Pulmonary artery endothelial cell (primary cell): ENCODE results near the gene PRKN. TPM values are rescaled to one million over a fixed set of nuclear protein-coding genes. Genes with fewer than 3 reads are reported as not detected.

Experiments used
- DNase-seq: peaks from one replicate; pipeline ENCODE4 v3.0.0-alpha.2; 2011; ENCODE audit warnings: low read depth, low spot score
- total RNA-seq: library from RNA; depleted of rRNA; stranded (reverse); fragments of >200 nt; gene quantifications from 2 replicates; pipeline ENCODE4 v1.2.3, GENCODE V29; 2014

PRKN gene
- total RNA-seq, 1 donor from 2014 or later = 0.59 TPM

GRCh38 chr6:161434921-161435747 lies 1292.4 kb downstream of the PRKN start:
- no peak for DNase-seq

GRCh38 chr6:161434350-161434749 lies 1293.2 kb downstream of the PRKN start:
- no peak for DNase-seq

GRCh38 chr6:161432546-161432945 lies 1295.0 kb downstream of the PRKN start:
- DNase-seq = no peak

- DNase-seq = no peak
Observed at GRCh38 chr6:161429921-161430490, 1297.6 kb downstream of the PRKN start.

GRCh38 chr6:161424421-161424820 lies 1303.1 kb downstream of the PRKN start:
- DNase-seq = no peak

- DNase-seq = no peak
Observed at GRCh38 chr6:161422710-161423680, 1304.6 kb downstream of the PRKN start.

GRCh38 chr6:161418463-161418945 lies 1309.1 kb downstream of the PRKN start:
- peak; percentile 11 for DNase-seq

- DNase-seq = no peak
Observed at GRCh38 chr6:161417717-161418462, 1309.7 kb downstream of the PRKN start.

- no peak for DNase-seq
Observed at GRCh38 chr6:161415302-161415855, 1312.2 kb downstream of the PRKN start.

- no peak for DNase-seq
Observed at GRCh38 chr6:161414707-161415106, 1312.9 kb downstream of the PRKN start.

- DNase-seq = no peak
Observed at GRCh38 chr6:161414180-161414579, 1313.4 kb downstream of the PRKN start.

- no peak for DNase-seq
Observed at GRCh38 chr6:161413355-161413771, 1314.2 kb downstream of the PRKN start.

- no peak for DNase-seq
Observed at GRCh38 chr6:161412795-161413194, 1314.8 kb downstream of the PRKN start.

- DNase-seq = no peak
Observed at GRCh38 chr6:161411265-161411944, 1316.2 kb downstream of the PRKN start.

- DNase-seq = no peak
Observed at GRCh38 chr6:161410736-161411135, 1316.8 kb downstream of the PRKN start.

GRCh38 chr6:161410076-161410475 lies 1317.5 kb downstream of the PRKN start:
- no peak for DNase-seq

- DNase-seq = no peak
Observed at GRCh38 chr6:161409353-161409752, 1318.2 kb downstream of the PRKN start.

- DNase-seq = no peak
Observed at GRCh38 chr6:161408041-161408440, 1319.5 kb downstream of the PRKN start.

- no peak for DNase-seq
Observed at GRCh38 chr6:161407581-161407980, 1320.0 kb downstream of the PRKN start.

GRCh38 chr6:161407115-161407514 lies 1320.5 kb downstream of the PRKN start:
- DNase-seq = no peak
